ENCODE results near the gene SETDB2.

DNA sequence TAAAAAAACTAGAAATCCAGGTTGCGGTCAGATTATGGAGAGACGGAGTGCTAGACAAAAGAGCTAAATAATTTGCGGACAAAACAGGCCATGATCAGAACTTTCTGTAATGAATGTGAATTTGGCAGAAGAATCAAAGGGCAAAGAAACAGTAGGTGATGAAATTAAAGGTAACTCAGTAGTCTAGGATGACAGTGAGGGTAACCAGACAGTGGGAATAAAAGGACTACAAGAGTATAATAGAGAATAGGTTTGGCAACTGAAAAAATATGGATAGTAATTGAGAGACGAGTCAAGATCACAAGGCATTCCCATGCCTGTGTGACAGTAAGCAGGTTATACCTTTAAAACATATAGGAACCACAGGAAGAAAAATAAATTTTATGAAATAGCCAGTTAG, 36.1 kb upstream of the SETDB2 start:
- TF ChIP-seq, protein P1, sequence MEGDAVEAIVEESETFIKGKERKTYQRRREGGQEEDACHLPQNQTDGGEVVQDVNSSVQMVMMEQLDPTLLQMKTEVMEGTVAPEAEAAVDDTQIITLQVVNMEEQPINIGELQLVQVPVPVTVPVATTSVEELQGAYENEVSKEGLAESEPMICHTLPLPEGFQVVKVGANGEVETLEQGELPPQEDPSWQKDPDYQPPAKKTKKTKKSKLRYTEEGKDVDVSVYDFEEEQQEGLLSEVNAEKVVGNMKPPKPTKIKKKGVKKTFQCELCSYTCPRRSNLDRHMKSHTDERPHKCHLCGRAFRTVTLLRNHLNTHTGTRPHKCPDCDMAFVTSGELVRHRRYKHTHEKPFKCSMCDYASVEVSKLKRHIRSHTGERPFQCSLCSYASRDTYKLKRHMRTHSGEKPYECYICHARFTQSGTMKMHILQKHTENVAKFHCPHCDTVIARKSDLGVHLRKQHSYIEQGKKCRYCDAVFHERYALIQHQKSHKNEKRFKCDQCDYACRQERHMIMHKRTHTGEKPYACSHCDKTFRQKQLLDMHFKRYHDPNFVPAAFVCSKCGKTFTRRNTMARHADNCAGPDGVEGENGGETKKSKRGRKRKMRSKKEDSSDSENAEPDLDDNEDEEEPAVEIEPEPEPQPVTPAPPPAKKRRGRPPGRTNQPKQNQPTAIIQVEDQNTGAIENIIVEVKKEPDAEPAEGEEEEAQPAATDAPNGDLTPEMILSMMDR (IDR thresholded peaks at IDR 0.05), result no peak
- TF ChIP-seq POLR2A (IDR thresholded peaks at IDR 0.05), result no peak

All from prostate gland (tissue), 2 donors.